Progenitor cell of endocrine pancreas (in vitro differentiated cells): ENCODE data around the gene TLR3. TPM values are rescaled to one million over a fixed set of nuclear protein-coding genes. Genes with fewer than 3 reads are reported as not detected.
"Not testable (repeated sequence)": the region's sequence is repeated elsewhere in the genome, so short reads cannot be mapped to it uniquely, and the experiment has no call there.

Experiments used
- DNase-seq: peaks from one replicate; pipeline ENCODE4 v3.0.0; 2021; ENCODE audit warnings: low spot score; ENCODE audit not compliant: unreplicated experiment
- H3K27ac Mint-ChIP-seq: 2 replicates; pipeline ENCODE4 v1.8.0; 2021; ENCODE audit warnings: mild to moderate bottlenecking, moderate library complexity, mixed read lengths
- H3K27me3 Mint-ChIP-seq: 2 replicates; pipeline ENCODE4 v1.8.0; 2021; ENCODE audit warnings: mixed read lengths
- H3K36me3 Mint-ChIP-seq: 2 replicates; pipeline ENCODE4 v1.8.0; 2022; ENCODE audit warnings: mixed read lengths; ENCODE audit not compliant: insufficient read depth
- H3K4me1 Mint-ChIP-seq: 2 replicates; pipeline ENCODE4 v1.8.0; 2021; ENCODE audit warnings: low read depth, mixed read lengths
- H3K4me3 Mint-ChIP-seq: 2 replicates; pipeline ENCODE4 v1.8.0; 2021; ENCODE audit warnings: low read depth, mild to moderate bottlenecking, moderate library complexity, mixed read lengths
- H3K9me3 Mint-ChIP-seq: 2 replicates; pipeline ENCODE4 v1.8.0; 2021; ENCODE audit warnings: low read depth, mixed read lengths
- CTCF ChIP-seq: fragments of 200-600 bp; sonication (generic); IDR thresholded peaks from one replicate; pipeline ENCODE4 v1.5.0; 2021; ENCODE audit warnings: antibody characterized with exemption, mild to moderate bottlenecking; ENCODE audit not compliant: unreplicated experiment
- total RNA-seq: library from RNA; stranded (reverse); gene quantifications from 2 replicates; pipeline ENCODE4 v1.2.1, GENCODE V29; 2021

Gene TLR3
- total RNA-seq, 1 donor from 2014 or later, result not detected

GRCh38 chr4:186030399-186030775, 38.6 kb upstream of the TLR3 start:
- peaks cover 13% of the 10 kb centered on the region for H3K9me3 Mint-ChIP-seq
- peaks cover 20% of the 10 kb centered on the region for H3K27me3 Mint-ChIP-seq
- no peak for DNase-seq
- no peaks in the 10 kb centered on the region for H3K4me1 Mint-ChIP-seq
- H3K27ac Mint-ChIP-seq, result no peak overlapping the region
- H3K4me3 Mint-ChIP-seq, result no peak overlapping the region
- TF ChIP-seq CTCF, result no peak
- H3K36me3 Mint-ChIP-seq, result peaks cover 10% of the 10 kb centered on the region

GRCh38 chr4:186030795-186031194, 38.2 kb upstream of the TLR3 start:
- H3K27ac Mint-ChIP-seq, result no peak overlapping the region
- peaks cover 19% of the 10 kb centered on the region for H3K27me3 Mint-ChIP-seq

GRCh38 chr4:186032259-186032658, 36.7 kb upstream of the TLR3 start:
- H3K9me3 Mint-ChIP-seq, result peaks cover 12% of the 10 kb centered on the region
- no peak overlapping the region for H3K4me3 Mint-ChIP-seq
- H3K27ac Mint-ChIP-seq, result no peak overlapping the region
- peaks cover 12% of the 10 kb centered on the region for H3K36me3 Mint-ChIP-seq
- TF ChIP-seq CTCF, result peak; percentile 21
- H3K4me1 Mint-ChIP-seq, result no peaks in the 10 kb centered on the region
- DNase-seq, result no peak
- H3K27me3 Mint-ChIP-seq, result peaks cover 23% of the 10 kb centered on the region

More at GRCh38 chr4:186030795-186031194, 38.2 kb upstream of the TLR3 start:
- Mint-ChIP-seq H3K36me3 (peaks cover 10% of the 10 kb centered on the region), H3K4me1 (no peaks in the 10 kb centered on the region), H3K4me3 (no peak overlapping the region), H3K9me3 (peaks cover 13% of the 10 kb centered on the region)
- no peak for TF ChIP-seq CTCF
- DNase-seq, result no peak

GRCh38 chr4:186033027-186033426, 35.9 kb upstream of the TLR3 start:
- peaks cover 10% of the 10 kb centered on the region for H3K9me3 Mint-ChIP-seq
- peaks cover 12% of the 10 kb centered on the region for H3K36me3 Mint-ChIP-seq
- H3K27me3 Mint-ChIP-seq, result peaks cover 27% of the 10 kb centered on the region
- no peak for DNase-seq
- TF ChIP-seq CTCF, result no peak
- no peaks in the 10 kb centered on the region for H3K4me1 Mint-ChIP-seq
- H3K27ac Mint-ChIP-seq, result no peak overlapping the region
- H3K4me3 Mint-ChIP-seq, result no peak overlapping the region

GRCh38 chr4:186034613-186035012, 34.3 kb upstream of the TLR3 start:
- DNase-seq, H3K4me3 Mint-ChIP-seq, H3K9me3 Mint-ChIP-seq, H3K27ac Mint-ChIP-seq, H3K4me1 Mint-ChIP-seq: not testable (repeated sequence)
- Mint-ChIP-seq H3K27me3 (peaks cover 38% of the 10 kb centered on the region), H3K36me3 (peaks cover 12% of the 10 kb centered on the region)

GRCh38 chr4:186036976-186037581, 31.9 kb upstream of the TLR3 start:
- Mint-ChIP-seq H3K4me1 (no peaks in the 10 kb centered on the region), H3K27me3 (peaks cover 29% of the 10 kb centered on the region), H3K9me3 (peaks cover 6% of the 10 kb centered on the region), H3K36me3 (peaks cover 12% of the 10 kb centered on the region), H3K4me3 (no peak overlapping the region), H3K27ac (no peak overlapping the region)
- no peak for TF ChIP-seq CTCF
- no peak for DNase-seq
